Measurements from ENCODE around the gene PNCK.
"Not testable (repeated sequence)": the region's sequence is repeated elsewhere in the genome, so short reads cannot be mapped to it uniquely, and the experiment has no call there.

PNCK gene

DNA sequence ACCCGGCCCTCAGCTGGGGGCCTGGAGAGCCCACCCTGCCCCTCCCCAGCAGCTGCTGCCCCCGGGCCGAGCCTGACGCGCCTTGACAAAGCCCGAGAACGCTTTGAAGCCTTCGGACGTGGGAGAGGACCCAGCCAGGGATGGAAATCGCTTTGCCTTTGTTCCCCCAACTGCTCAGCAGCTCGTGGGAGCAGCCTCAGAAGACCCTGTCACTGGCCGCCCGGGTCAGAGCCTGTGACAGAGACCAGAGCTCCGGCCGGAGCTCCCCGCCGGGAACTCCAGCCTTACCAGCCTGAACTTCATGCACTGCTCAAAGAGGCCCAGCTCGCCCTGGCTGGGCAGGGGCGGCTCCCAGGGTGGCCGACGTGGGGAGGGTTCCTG is 11.5 kb upstream of the PNCK start:
- no peak for DNase-seq

DNA sequence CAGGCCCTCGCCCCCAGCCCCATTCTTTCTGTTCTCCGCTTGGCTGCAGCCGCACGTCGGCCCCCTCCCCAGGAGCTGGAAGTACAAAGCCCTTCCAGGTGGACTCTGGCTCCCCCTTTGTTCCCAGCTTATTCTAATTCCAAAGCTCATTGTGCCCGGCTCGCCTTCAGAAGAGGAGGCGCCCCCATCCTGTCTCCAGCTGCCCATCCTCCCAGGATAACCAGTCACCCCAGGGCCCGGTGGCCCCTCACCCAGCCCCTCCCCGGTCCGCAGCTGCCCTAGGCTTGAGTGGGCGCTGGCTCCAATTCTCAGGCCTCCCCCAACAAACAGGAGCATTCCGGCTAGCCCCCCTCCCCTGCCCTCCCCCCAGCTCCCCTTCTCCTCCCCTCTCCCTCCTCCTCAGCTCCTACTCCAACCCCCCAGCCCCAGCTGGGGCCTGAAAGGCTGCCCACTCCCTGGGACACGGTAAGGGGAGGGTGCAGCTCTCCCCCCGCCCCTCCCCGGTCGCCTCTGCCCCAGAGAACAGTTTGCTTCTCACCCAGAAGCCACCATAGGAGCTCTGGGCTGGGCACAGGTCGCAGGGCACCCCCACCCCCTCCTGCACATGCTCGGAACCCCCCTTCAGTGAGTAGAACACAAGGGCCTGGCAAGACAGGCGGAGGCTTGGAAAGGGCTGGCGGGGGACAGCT is 11.0 kb upstream of the PNCK start:
- DNase-seq = no peak

DNA sequence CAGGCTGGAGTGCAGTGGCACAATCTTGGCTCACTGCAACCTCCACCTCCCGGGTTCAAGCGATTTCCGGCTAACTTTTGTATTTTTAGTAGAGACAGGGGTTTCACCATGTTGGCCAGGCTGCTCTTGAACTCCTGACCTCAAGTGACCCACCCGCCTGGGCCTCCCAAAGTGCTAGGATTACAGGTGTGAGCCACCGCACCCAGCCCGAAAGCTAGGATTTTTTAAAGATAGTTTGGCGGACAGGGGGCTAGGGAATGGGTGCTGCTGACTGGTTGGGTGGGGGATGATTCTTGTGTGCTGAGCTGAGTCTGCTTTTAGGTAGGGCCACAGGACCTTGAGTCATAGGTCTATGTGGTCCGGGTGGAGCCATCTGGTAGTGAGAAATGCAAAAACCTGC is 9.9 kb upstream of the PNCK start:
- not testable (repeated sequence) for DNase-seq

DNA sequence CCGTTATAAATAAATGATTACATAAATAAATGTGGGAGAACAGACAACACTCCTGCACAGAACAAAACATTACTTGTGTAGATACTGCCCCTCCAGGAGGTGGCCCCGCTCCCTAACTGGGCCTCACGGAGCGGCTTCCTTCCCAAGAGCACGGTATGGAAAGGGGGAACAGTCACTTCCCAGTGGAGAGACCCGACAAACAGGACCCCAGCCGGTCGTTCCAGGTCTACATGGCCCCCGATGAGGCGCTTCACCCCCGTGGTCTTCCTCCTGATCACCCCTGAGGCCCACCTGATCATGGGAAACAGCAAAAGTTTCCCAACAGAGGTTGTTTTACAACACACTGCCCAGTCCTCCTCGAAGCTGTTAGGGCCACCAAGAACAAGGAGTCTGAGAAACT is 7.6 kb upstream of the PNCK start:
- no peak for DNase-seq

- no peak for DNase-seq
These were observed 722 bp upstream of the PNCK start for GRCh38 chrX:153674219-153674851.

GRCh38 chrX:153672531-153673427 is 834 bp downstream of the PNCK start:
- DNase-seq = no peak

GRCh38 chrX:153671589-153672530 is 1.8 kb downstream of the PNCK start:
- DNase-seq = no peak

DNA sequence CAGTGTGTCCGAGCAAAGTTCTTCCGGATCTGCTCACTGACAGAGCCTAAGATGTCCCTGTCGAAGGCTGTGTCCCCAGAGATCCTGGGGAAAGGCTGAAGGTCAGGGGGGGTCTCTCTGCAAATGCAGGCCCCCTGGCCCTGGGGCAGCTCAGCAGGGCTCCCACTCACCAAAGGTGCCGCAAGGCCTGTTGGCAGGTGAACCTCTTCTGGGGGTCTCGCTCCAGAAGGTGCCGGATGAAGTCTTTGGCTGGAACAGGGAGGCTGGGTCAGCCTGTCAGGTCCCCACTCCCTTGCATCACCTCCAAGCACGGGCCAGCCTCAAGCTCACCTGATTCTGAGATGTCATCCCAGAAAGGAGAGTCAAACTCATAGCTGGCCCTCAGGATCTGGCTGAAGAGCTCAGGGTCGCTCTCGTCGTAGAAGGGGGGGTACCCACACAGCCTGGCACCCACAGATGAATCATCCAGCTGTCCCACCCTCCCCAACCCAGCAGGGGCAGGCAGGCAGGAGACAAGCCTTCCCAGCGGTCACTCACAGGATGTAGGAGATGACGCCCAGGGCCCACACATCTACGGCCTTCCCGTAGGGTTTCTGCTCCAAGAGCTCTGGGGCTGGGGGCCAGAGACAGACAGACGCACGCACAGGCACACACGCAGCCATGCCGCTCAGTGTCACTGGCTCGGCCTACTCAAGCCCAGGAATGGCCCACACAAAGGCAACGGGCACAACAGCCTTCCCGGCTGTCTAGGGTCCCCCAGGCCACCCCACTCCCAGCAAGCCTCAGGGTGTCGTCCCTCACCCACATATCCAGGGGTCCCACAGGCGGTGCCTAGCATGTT is 2.6 kb downstream of the PNCK start:
- DNase-seq = no peak

DNA sequence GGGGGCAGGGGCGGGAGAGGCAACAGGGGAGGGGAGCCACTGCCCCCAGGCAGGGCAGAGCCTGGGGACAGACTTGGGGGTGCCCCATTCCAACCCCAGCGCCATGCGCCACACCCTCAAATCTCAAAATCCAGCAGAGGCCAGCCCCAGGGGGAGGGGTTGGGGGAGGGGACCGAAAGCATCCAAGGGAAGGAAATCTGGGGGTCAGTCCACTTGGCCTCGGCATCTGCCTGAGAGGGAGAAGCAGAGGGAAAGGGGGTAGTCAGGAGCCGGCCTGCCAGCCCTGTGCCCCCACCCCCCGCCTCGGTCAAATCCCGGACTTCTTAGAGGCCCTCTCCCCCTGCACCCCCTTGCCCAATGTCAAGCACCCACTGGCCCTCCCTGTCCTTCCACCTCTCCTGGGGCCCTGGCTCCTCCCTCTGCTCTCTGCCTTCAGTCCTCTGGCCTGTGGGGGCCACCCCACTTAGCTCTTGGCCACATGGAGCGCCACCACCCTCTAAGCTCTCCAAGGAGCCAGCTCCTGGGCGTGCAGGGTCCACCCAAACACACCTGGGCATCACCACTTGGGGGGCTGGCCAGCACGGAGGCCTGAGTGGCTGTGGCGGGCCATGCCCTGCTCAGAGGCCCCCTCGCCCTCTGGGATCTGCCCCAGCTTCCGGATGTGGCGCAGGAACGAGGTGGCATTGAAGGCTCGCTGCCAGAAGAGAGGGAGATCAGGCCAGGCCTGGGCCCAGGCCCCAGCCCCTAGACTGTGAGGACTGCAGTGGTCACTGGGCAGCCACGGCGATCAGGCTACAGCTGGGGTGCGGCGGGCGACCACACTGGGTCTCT is 3.5 kb downstream of the PNCK start:
- DNase-seq = no peak

GRCh38 chrX:153669174-153669890 is 4.3 kb downstream of the PNCK start:
- DNase-seq = no peak

DNA sequence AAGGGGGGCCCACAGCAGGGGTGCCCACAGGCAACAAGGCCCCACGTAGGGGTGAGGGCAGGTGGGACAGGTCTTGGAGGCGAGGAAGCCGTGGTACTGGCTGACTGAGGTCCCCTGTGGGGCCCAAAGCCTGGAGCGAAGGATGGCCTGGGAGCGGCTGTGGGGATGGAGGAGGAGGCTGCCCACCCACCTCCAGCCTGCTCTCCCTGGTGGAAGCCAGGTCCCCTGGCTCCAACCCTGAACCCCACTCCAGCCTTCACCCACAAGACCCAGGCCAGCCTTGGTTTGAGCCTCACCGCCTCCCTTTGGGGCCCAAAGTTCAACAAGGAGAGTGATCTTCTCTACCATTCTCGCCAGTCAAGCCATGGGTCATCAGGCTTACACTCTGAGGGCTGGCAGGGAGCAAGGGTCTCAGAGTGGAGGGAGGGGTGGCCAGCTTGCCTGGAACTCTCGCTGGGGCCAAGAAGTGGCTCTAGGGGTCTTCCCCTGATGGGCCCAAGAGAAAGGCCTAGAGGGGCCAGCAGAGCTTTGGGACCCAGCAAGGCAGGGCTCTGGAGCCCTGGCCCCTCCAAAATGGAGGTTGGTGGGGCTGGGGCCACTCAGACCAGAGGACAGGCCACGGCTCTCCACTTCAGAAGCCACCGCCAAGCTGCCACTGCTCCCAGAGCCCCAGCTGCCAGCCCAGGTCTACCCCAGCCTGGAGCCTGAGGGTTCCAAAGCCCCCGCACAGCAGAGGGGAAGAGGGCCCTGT is 5.0 kb downstream of the PNCK start:
- DNase-seq = no peak

DNA sequence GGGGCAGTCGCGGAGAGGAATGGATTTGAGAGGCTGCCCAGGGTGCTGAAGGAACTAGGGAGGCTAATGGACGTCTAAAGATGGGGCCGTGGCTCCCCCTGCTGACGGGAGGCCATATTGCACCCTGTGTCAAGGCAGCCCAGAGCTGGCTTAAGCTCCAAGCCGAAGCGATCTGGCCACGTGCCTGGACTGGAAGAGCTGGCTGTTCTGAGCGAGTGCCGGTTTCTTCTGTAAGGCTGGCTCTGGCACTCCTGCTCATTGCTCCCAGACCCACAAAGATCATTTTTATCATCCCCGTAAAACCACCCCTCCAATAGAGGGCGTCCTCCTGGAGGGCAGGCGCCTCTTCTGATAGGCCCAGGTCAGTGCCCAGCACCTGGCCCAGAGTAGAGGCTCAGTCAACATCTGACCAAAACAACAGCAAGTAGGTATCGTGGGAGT is 5.6 kb downstream of the PNCK start:
- peak; percentile 69 for DNase-seq

- no peak for DNase-seq
These were observed 6.2 kb downstream of the PNCK start for GRCh38 chrX:153667281-153667955.

DNA sequence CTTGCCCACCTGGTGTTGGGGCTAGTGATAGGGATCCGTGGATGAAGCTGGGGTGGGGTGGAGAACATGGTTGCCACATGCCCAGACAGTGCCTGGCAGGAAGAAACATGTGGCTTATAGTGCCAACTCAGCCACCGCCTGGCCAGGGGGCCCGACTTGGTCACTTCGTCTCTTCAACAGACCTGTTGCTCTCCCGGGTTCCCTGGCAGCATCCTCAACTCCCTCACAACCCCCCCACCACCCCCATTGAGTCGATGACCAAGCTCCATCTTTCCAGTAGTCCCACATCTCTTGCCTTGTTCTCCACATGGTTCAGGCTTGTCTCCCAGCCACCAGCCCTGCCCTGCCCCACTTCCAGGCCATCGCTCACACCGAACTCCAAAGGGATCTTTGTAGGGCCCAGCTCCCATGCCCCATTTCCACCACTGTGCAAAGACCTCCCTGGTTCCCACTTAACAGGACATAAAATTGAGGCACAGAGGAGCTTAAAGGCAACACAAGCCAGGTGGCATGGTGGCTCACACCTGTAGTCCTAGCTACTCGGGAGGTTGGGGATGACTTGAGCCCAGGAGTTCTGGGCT is 7.8 kb downstream of the PNCK start:
- no peak for DNase-seq

DNA sequence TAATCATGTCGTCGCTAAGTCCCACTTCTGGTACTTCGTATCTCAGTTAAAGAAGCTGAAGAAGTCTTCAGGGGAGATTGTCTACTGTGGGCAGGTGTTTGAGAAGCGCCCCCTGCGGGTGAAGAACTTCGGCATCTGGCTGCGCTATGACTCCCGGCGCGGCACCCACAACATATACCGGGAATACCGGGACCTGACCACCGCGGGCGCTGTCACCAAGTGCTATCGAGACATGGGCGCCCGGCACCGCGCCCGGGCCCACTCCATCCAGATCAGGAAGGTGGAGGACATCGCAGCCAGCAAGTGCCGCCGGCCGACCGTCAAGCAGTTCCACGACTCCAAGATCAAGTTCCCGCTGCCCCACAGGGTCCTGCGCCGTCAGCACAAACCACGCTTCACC is 11.3 kb downstream of the PNCK start:
- no peak for DNase-seq

GRCh38 chrX:153659268-153659667 is 14.3 kb downstream of the PNCK start:
- no peak for DNase-seq

DNA sequence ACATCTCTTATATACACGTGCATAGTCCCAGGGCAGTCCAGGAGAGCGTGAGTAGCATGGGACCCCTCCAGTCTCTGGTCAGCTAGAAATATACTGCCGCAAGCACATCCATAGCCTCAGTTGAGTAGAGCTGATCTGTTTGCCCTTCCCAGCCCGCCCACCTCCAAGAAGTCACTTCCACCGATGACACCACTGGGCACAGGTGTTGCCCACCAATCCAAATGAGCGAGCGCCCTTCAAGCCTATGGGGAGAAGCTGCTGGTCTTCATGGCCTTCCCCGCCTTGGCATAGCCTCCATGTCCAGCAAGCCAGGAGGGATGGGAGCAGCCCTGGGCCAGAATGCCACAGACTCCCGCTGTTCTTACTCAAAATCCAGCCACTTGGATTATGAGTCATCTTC is 16.5 kb downstream of the PNCK start:
- DNase-seq = no peak

- no peak for DNase-seq
These were observed 20.1 kb downstream of the PNCK start for GRCh38 chrX:153653556-153653955.
